Measurements from ENCODE around the gene U2AF2. TPM values are rescaled to one million over a fixed set of nuclear protein-coding genes. Genes with fewer than 3 reads are reported as not detected.
A peak's percentile ranks its signal among the peaks of the same experiment; 100 is the strongest.

Gene U2AF2
- polyA plus RNA-seq, 1 donor from 2014 or later = 129 TPM

- Histone ChIP-seq H3K27me3 (ENCODE audit: insufficient read depth, low read depth, low read length) (no peaks in the 10 kb centered on the region), H4K20me1 (ENCODE audit: insufficient read depth) (peaks cover 16% of the 10 kb centered on the region), H3K27ac (ENCODE audit: low read length) (no peak overlapping the region), H3K4me3 (ENCODE audit: low read length) (no peak overlapping the region), H3K9me3 (ENCODE audit: low read length) (no peaks in the 10 kb centered on the region), H3K9me2 (ENCODE audit: insufficient read depth, low read length) (no peaks in the 10 kb centered on the region), H3K79me2 (replicated peaks; ENCODE audit: insufficient read depth, low read length) (peaks cover 25% of the 10 kb centered on the region), H3K9ac (ENCODE audit: low read length) (no peak overlapping the region), H3K4me2 (ENCODE audit: low read length) (no peak overlapping the region), H3K36me3 (ENCODE audit: insufficient read depth, low read length) (no peaks in the 10 kb centered on the region), H3F3A (ENCODE audit: insufficient read depth, low read length, poor library complexity, severe bottlenecking) (no peaks in the 10 kb centered on the region), H2AFZ (ENCODE audit: low read depth, low read length) (no peak overlapping the region)
- TF ChIP-seq SMC3 (conservative IDR thresholded peaks at IDR 0.05; ENCODE audit: poor library complexity) (no peak), EZH2 (IDR thresholded peaks at IDR 0.05; ENCODE audit: borderline replicate concordance, insufficient read depth, low read length, poor library complexity, severe bottlenecking) (no peak), TAF1 (IDR thresholded peaks at IDR 0.05; ENCODE audit: low read depth) (no peak), EP300 (conservative IDR thresholded peaks at IDR 0.05; ENCODE audit: poor library complexity, severe bottlenecking) (no peak)
Observed at GRCh38 chr19:55652311-55653128, 2.3 kb upstream of the U2AF2 start.

GRCh38 chr19:55653651-55654322, 1.0 kb upstream of the U2AF2 start:
- peaks cover 34% of the 10 kb centered on the region for H3K79me2 ChIP-seq (replicated peaks; ENCODE audit: insufficient read depth, low read length)
- peak overlapping the region; percentile 97 for H3K27ac ChIP-seq (ENCODE audit: low read length)
- peaks cover 26% of the 10 kb centered on the region for H4K20me1 ChIP-seq (ENCODE audit: insufficient read depth)
- no peaks in the 10 kb centered on the region for H3K9me2 ChIP-seq (ENCODE audit: insufficient read depth, low read length)
- no peak overlapping the region for H3K4me2 ChIP-seq (ENCODE audit: low read length)
- no peaks in the 10 kb centered on the region for H3K9me3 ChIP-seq (ENCODE audit: low read length)
- peak overlapping the region; percentile 57 for H2AFZ ChIP-seq (ENCODE audit: low read depth, low read length)
- H3K4me3 ChIP-seq (ENCODE audit: low read length) = peak overlapping the region; percentile 91
- TF ChIP-seq REST (IDR thresholded peaks at IDR 0.05; ENCODE audit: borderline replicate concordance) = peak; percentile 55
- TF ChIP-seq SMC3 (conservative IDR thresholded peaks at IDR 0.05; ENCODE audit: poor library complexity) = peak; percentile 90
- TF ChIP-seq EP300 (conservative IDR thresholded peaks at IDR 0.05; ENCODE audit: poor library complexity, severe bottlenecking) = peak; percentile 45
- peak; percentile 99 for TF ChIP-seq POLR2AphosphoS5 (IDR thresholded peaks at IDR 0.05)
- TF ChIP-seq RAD21 (conservative IDR thresholded peaks at IDR 0.05) = peak; percentile 77
- no peak for TF ChIP-seq EZH2 (IDR thresholded peaks at IDR 0.05; ENCODE audit: borderline replicate concordance, insufficient read depth, low read length, poor library complexity, severe bottlenecking)
- peak; percentile 100 for TF ChIP-seq CTCF (IDR thresholded peaks at IDR 0.05; ENCODE audit: poor library complexity, severe bottlenecking)
- TF ChIP-seq TAF1 (IDR thresholded peaks at IDR 0.05; ENCODE audit: low read depth) = peak; percentile 38
- peak; percentile 87 for TF ChIP-seq MXI1 (conservative IDR thresholded peaks at IDR 0.05; ENCODE audit: poor library complexity, severe bottlenecking)
- peak overlapping the region; percentile 91 for H3K9ac ChIP-seq (ENCODE audit: low read length)
- H3K27me3 ChIP-seq (ENCODE audit: insufficient read depth, low read depth, low read length) = no peaks in the 10 kb centered on the region
- H3F3A ChIP-seq (ENCODE audit: insufficient read depth, low read length, poor library complexity, severe bottlenecking) = no peaks in the 10 kb centered on the region
- H3K36me3 ChIP-seq (ENCODE audit: insufficient read depth, low read length) = no peaks in the 10 kb centered on the region

All from neural cell (in vitro differentiated cells).